Suppressor macrophage (primary cell): ENCODE measurements around the gene DRC3.

ENCODE experiments used
- DNase-seq, 4 experiments: peaks; one replicate each; pipeline ENCODE4 v3.0.0-alpha.2; 2020 to 2022

DRC3 gene

GRCh38 chr17:18056214-18056613, 83.6 kb downstream of the DRC3 start:
- DNase-seq: peak in 1 of 4 experiments; percentile 14

- DNase-seq: no peak
Observed at GRCh38 chr17:18059283-18059682, 86.6 kb downstream of the DRC3 start.

GRCh38 chr17:18064053-18064452, 91.4 kb downstream of the DRC3 start:
- DNase-seq: no peak

- DNase-seq: no peak
Observed at GRCh38 chr17:18065546-18065945, 92.9 kb downstream of the DRC3 start.
